GM23248 (cell line): ENCODE data around the gene AP2B1.

Experiments
- EZH2 ChIP-seq: fragments of 200-600 bp; sonication (generic); IDR thresholded peaks from 2 replicates; pipeline ENCODE4 v1.6.1; 2018; ENCODE audit warnings: antibody characterized with exemption, mild to moderate bottlenecking; ENCODE audit not compliant: insufficient read depth, poor library complexity, severe bottlenecking
- EZH2phosphoT487 ChIP-seq: fragments of 200-600 bp; sonication (generic); IDR thresholded peaks from 2 replicates; pipeline ENCODE4 v1.6.1; 2018; ENCODE audit warnings: antibody characterized with exemption, moderate library complexity, mild to moderate bottlenecking, low read depth; ENCODE audit not compliant: insufficient read depth

DNA sequence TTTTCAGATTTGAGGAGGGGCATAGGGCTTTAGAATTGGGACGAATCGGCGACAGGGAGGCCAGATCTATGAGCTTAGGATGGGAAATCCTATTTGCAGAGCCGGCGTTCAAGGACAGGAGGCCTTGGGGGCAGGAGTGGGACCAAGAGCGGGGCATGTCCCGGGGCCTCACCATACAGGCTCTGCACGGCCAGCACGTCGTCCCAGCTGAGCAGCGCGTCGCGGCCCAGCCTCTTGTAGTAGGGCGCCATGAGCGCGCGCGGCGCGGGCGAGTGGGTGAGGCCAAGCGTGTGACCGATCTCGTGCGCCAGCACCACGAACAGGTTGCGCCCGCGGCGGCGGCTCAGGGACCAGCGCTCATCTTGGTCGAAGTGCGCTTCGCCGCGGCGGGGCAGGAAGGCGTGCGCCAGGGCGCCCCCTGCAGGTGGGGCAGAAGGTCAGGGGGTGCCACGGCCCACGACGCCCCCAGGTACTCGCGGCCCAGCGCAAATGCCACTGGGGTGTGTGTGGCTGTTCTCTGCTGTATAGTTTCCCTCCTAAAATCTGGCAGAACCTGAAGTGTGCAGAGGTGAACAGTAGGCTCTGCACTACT lies 182.9 kb downstream of the AP2B1 start:
- TF ChIP-seq EZH2 (no peak), EZH2phosphoT487 (no peak)
